Measurements from ENCODE around the gene GCNA.

DNA sequence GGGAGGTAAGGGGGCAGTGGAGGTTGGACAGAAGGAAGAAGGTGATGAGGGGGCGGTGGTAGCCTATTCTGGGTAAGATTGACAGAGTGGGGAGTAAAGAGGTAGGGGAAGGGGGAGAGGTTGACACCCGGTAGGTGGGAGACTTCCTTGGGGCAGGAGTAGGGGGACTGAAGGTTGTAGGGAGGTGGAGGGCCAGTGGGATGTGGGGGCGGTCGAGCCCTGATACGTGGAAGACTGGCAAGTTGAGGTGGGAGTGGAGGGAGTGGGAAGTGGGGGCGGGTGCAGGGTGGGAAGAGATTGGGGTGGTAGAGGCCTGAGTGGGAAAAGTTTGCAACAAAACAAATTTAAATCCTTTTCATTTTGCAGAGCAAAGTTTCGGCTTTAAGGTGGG is 1.7 kb downstream of the GCNA start:
- TF ChIP-seq, protein P1, sequence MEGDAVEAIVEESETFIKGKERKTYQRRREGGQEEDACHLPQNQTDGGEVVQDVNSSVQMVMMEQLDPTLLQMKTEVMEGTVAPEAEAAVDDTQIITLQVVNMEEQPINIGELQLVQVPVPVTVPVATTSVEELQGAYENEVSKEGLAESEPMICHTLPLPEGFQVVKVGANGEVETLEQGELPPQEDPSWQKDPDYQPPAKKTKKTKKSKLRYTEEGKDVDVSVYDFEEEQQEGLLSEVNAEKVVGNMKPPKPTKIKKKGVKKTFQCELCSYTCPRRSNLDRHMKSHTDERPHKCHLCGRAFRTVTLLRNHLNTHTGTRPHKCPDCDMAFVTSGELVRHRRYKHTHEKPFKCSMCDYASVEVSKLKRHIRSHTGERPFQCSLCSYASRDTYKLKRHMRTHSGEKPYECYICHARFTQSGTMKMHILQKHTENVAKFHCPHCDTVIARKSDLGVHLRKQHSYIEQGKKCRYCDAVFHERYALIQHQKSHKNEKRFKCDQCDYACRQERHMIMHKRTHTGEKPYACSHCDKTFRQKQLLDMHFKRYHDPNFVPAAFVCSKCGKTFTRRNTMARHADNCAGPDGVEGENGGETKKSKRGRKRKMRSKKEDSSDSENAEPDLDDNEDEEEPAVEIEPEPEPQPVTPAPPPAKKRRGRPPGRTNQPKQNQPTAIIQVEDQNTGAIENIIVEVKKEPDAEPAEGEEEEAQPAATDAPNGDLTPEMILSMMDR (IDR thresholded peaks at IDR 0.05), result no peak
- no peak for TF ChIP-seq POLR2A (IDR thresholded peaks at IDR 0.05)
